ENCODE results near the gene GATB. TPM values are rescaled to one million over a fixed set of nuclear protein-coding genes. Genes with fewer than 3 reads are reported as not detected.
A peak's percentile ranks its signal among the peaks of the same experiment; 100 is the strongest.

GATB gene
- total RNA-seq, 1 donor from 2014 or later, result 102 TPM

DNA sequence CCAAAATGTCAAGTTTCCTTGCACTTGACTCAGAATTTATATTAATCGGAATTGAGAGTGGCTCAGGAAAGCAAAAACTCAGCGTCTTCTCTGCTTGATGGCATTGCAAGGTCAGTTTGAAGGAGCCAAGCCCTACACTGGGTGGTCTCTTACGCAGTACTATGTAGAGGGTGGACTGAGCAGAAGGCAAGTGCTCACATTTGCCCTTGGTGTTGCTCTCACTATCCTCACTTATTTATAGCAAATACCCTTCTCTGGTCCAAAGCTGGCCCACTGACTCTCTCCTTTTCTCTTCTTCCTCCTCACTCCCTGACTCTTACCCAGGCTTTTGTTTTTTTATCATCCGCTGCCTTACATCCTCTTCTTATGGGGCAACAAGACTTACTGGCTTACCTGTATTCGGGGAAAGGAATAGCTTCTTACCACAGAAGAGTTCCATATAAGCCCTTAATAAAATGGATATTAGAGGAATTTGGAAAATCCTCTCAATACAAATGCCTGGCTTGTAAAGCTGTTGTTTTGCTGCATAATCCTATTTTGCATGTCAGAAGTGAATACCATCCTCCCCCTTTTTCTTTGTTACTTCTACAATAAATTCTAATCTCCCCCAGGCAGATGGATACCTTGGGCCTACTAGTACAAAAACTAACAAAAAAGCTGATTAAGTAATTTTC, 24.8 kb upstream of the GATB start:
- Histone ChIP-seq H3K4me1 (peaks cover 13% of the 10 kb centered on the region), H3K4me3 (no peak overlapping the region), H3K27me3 (ENCODE audit: low read depth) (no peaks in the 10 kb centered on the region), H3K9me3 (replicated peaks) (no peaks in the 10 kb centered on the region), H3K27ac (replicated peaks) (no peak overlapping the region), H3K36me3 (no peaks in the 10 kb centered on the region)
- intact Hi-C loops (cut with micrococcal nuclease), result no loop called here
- no peak for DNase-seq
- TF ChIP-seq, protein P1, sequence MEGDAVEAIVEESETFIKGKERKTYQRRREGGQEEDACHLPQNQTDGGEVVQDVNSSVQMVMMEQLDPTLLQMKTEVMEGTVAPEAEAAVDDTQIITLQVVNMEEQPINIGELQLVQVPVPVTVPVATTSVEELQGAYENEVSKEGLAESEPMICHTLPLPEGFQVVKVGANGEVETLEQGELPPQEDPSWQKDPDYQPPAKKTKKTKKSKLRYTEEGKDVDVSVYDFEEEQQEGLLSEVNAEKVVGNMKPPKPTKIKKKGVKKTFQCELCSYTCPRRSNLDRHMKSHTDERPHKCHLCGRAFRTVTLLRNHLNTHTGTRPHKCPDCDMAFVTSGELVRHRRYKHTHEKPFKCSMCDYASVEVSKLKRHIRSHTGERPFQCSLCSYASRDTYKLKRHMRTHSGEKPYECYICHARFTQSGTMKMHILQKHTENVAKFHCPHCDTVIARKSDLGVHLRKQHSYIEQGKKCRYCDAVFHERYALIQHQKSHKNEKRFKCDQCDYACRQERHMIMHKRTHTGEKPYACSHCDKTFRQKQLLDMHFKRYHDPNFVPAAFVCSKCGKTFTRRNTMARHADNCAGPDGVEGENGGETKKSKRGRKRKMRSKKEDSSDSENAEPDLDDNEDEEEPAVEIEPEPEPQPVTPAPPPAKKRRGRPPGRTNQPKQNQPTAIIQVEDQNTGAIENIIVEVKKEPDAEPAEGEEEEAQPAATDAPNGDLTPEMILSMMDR (IDR thresholded peaks at IDR 0.05; ENCODE audit: borderline replicate concordance), result no peak

DNA sequence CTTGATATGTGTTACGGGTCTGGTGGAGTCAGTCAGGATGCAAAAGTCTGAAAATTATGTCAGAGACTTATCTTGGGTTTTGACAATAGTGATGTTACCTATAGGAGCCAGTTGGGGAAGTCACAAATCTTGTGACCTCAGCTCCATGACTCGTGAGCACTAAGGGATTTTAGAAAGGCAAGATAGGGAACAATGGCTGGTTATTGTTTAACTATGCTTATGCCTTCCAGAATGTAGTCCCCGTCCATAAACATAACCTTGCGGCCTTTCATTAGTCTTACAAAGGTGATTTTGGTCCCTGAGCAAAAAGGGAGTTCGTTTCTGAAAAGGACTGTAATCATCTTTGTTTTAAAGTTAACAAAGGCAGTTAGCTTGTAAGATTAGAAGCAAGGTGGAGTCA, 23.9 kb upstream of the GATB start:
- Histone ChIP-seq H3K27me3 (ENCODE audit: low read depth) (no peaks in the 10 kb centered on the region), H3K4me3 (no peak overlapping the region), H3K36me3 (no peaks in the 10 kb centered on the region), H3K4me1 (peaks cover 22% of the 10 kb centered on the region), H3K9me3 (replicated peaks) (no peaks in the 10 kb centered on the region), H3K27ac (replicated peaks) (no peak overlapping the region)
- TF ChIP-seq, protein P1 (IDR thresholded peaks at IDR 0.05; ENCODE audit: borderline replicate concordance), result no peak
- intact Hi-C loops (cut with micrococcal nuclease), result no loop called here
- no peak for DNase-seq

DNA sequence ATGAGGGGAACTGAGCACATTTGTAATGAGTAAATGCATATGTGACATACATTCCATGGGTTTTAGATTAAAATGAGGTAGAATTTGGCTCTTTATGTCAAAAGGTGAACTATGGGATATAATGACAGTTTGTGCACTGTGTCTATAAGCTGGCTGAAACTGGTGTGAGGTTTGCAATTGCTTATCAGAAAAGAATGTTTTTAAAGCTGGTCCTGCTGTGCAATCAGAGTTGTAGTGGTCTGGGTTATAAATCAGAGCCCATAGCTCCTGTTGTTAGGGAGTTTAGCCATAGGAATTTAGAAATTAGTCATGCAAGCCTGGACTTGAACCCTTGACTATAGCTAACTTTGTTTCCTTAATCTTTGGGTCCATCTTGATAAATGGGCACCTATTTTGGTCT, 23.1 kb upstream of the GATB start:
- Histone ChIP-seq H3K4me3 (no peak overlapping the region), H3K27me3 (ENCODE audit: low read depth) (no peaks in the 10 kb centered on the region), H3K9me3 (replicated peaks) (no peaks in the 10 kb centered on the region), H3K4me1 (peaks cover 30% of the 10 kb centered on the region), H3K36me3 (no peaks in the 10 kb centered on the region), H3K27ac (replicated peaks) (no peak overlapping the region)
- no peak for DNase-seq
- TF ChIP-seq, protein P1 (IDR thresholded peaks at IDR 0.05; ENCODE audit: borderline replicate concordance), result no peak
- intact Hi-C loops (cut with micrococcal nuclease), result no loop called here

DNA sequence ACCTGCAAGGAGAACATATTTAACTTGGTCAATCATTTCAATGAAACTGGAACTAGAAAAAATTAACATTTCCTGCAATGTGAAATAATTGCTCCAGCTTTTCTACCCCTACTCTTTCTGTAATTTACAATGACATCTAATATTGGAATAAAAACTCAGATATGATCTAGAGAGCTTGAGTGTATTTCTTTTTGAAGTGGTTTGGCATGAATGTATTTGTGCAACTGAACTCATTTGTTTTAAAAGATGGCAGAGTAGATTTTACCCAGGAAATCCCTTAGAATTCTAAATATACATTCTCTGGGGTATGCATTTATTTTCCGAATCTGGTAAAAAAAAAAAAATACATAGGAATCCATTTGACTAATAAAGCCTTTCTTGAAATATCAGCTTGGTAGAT, 21.5 kb upstream of the GATB start:
- intact Hi-C loops (cut with micrococcal nuclease), result no loop called here
- Histone ChIP-seq H3K4me1 (peaks cover 31% of the 10 kb centered on the region), H3K9me3 (replicated peaks) (no peaks in the 10 kb centered on the region), H3K36me3 (no peaks in the 10 kb centered on the region), H3K4me3 (no peak overlapping the region), H3K27me3 (ENCODE audit: low read depth) (no peaks in the 10 kb centered on the region), H3K27ac (replicated peaks) (peak overlapping the region; percentile 78)
- no peak for DNase-seq
- TF ChIP-seq, protein P1 (IDR thresholded peaks at IDR 0.05; ENCODE audit: borderline replicate concordance), result no peak

DNA sequence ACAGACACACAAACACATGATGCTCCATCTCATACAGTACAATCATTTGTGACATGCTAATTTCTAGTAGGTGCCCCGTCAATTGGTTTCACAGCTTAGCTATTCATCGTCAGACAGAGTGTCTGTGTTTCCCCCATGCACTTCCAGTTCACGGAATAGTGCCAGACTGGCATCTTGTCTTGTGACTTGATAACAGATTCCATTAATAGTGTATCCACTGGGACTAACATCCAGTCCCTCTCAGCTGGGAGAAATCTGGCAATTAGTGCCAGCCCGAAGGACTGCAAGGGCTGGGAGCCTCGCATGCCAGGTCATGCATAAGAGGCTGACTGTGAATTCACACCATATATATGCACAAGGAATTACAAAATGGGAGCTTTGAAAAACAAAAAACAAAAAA, 20.2 kb upstream of the GATB start:
- peaks cover 31% of the 10 kb centered on the region for H3K4me1 ChIP-seq
- H3K27me3 ChIP-seq (ENCODE audit: low read depth), result no peaks in the 10 kb centered on the region
- no peaks in the 10 kb centered on the region for H3K9me3 ChIP-seq (replicated peaks)
- H3K27ac ChIP-seq (replicated peaks), result peak overlapping the region; percentile 78
- intact Hi-C loops (cut with micrococcal nuclease), result no loop called here
- peak; percentile 46 for DNase-seq
- no peak overlapping the region for H3K4me3 ChIP-seq
- TF ChIP-seq, protein P1 (IDR thresholded peaks at IDR 0.05; ENCODE audit: borderline replicate concordance), result no peak
- H3K36me3 ChIP-seq, result no peaks in the 10 kb centered on the region

Measured in left ventricle myocardium inferior (tissue), 1 donor.